ENCODE measurements around the gene ANKS4B.

Gene ANKS4B

GRCh38 chr16:21300309-21301167, 67.0 kb downstream of the ANKS4B start (continued):
- peak; percentile 92 for TF ChIP-seq PRDM10 (tag by site-specific recombination; IDR thresholded peaks at IDR 0.05)
- no peak for TF ChIP-seq ZNF701 (tag by site-specific recombination; IDR thresholded peaks at IDR 0.05)
- peak; percentile 63 for TF ChIP-seq ATF2 (tag by site-specific recombination; IDR thresholded peaks at IDR 0.05; ENCODE audit: low read depth)
- TF ChIP-seq ZBTB20 (tag by site-specific recombination; IDR thresholded peaks at IDR 0.05): peak; percentile 48; the same call in 1 of the 2 replicates
- TF ChIP-seq ZNF18 (tag by site-specific recombination; IDR thresholded peaks at IDR 0.05): 0 out of 2 replicates have a peak, but pooled peaks have one; percentile 24
- 0 out of 2 replicates have a peak, but pooled peaks have one; percentile 14 for TF ChIP-seq ZSCAN23 (tag by site-specific recombination; IDR thresholded peaks at IDR 0.05)

GRCh38 chr16:21301168-21301894, 67.8 kb downstream of the ANKS4B start:
- ChIA-PET POLR2A (interaction anchor here (0.5 to 1.5 kb wide), 4 partner anchors 113 to 890 kb away, joined by 3 to 22 read pairs (median 6); partner anchors contain the start of gene LDAF1), CTCF (interaction anchor here (0.6 to 3.7 kb wide), 21 partner anchors 16 to 696 kb away, joined by 3 to 44 read pairs (median 5); partner anchors contain the start of genes CRYM and LDAF1)
- H3K4me1 ChIP-seq (ENCODE audit: control insufficient read depth, insufficient read depth, low read length): no peaks in the 10 kb centered on the region
- H3K27ac ChIP-seq (ENCODE audit: extremely low read depth, low read depth, low read length): peak overlapping the region; percentile 45; the same call in 1 of the 2 replicates
- H3K36me3 ChIP-seq (ENCODE audit: control insufficient read depth in 2 of 2, insufficient read depth in 1 of 2, low read length in 2 of 2): no peaks in the 10 kb centered on the region
- H3K4me3 ChIP-seq (ENCODE audit: low read depth, low read length): peak overlapping the region; percentile 76
- H3K9me3 ChIP-seq (ENCODE audit: control insufficient read depth, insufficient read depth, low read depth, low read length): no peaks in the 10 kb centered on the region
- no peak; the same call in 1 of the 2 replicates for TF ChIP-seq ZBTB48 (tag by site-specific recombination; IDR thresholded peaks at IDR 0.05)
- no peak for TF ChIP-seq ZNF670 (tag by site-specific recombination; IDR thresholded peaks at IDR 0.05; ENCODE audit: low read depth)
- TF ChIP-seq ZNF747 (tag by site-specific recombination; IDR thresholded peaks at IDR 0.05): no peak
- TF ChIP-seq ZNF169 (tag by site-specific recombination; IDR thresholded peaks at IDR 0.05): 0 out of 2 replicates have a peak, but pooled peaks have one; percentile 50
- TF ChIP-seq ZNF248 (tag by site-specific recombination; IDR thresholded peaks at IDR 0.05): no peak
- no peak for TF ChIP-seq ZBTB44 (tag by site-specific recombination; IDR thresholded peaks at IDR 0.05)
- TF ChIP-seq ZBTB11 (tag by site-specific recombination; conservative IDR thresholded peaks at IDR 0.05; ENCODE audit: low read depth): peak; percentile 94
- TF ChIP-seq HOXC10 (CRISPR knock-in tag; IDR thresholded peaks at IDR 0.05): no peak
- no peak for TF ChIP-seq ZNF560 (tag by site-specific recombination; IDR thresholded peaks at IDR 0.05; ENCODE audit: borderline replicate concordance)
- peak; percentile 74; the same call in 1 of the 2 replicates for TF ChIP-seq ZNF341 (tag by site-specific recombination; IDR thresholded peaks at IDR 0.05; ENCODE audit: low read depth)
- peak; percentile 87; the same call in 1 of the 2 replicates for TF ChIP-seq ZNF785 (tag by site-specific recombination; IDR thresholded peaks at IDR 0.05)
- no peak for TF ChIP-seq ZNF280C (tag by site-specific recombination; IDR thresholded peaks at IDR 0.05)
- TF ChIP-seq WT1 (tag by site-specific recombination; IDR thresholded peaks at IDR 0.05): peak; percentile 66

Measured in HEK293 (cell line).